ENCODE results near the gene SDHB. TPM values are rescaled to one million over a fixed set of nuclear protein-coding genes. Genes with fewer than 3 reads are reported as not detected.

SDHB gene
- total RNA-seq, 1 experiment from 2014 or later: 336 TPM

DNA sequence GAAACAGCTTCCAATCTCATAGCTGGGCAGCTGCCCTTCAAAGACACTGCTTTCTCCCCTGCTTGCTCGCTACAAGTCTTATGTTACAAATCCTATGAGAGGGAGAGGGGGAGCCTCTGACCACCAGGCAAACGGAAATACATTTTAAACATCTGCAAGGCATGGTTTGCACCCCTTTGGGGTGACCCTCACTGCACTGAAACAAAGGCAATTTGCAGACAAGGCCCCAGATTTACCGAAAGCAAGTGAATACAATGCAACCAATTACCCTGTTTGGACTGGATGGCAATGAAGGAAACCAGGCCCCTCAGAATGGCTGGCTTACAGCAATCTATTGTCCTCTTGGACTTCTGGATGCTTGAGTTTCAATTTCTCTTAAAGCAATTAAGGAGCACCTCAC, 30.3 kb downstream of the SDHB start:
- H3K4me2 ChIP-seq (ENCODE audit: low read length): no peak overlapping the region
- H3K27ac ChIP-seq (ENCODE audit: low read length): no peak overlapping the region
- H3K36me3 ChIP-seq (ENCODE audit: low read depth, low read length): peaks cover 80% of the 10 kb centered on the region
- H3K9me2 ChIP-seq (replicated peaks; ENCODE audit: low read length): no peaks in the 10 kb centered on the region
- no peak for ATAC-seq
- H3K4me3 ChIP-seq (ENCODE audit: low read length): no peak overlapping the region
- H3F3A ChIP-seq (ENCODE audit: low read length, unreplicated experiment): peaks cover 6% of the 10 kb centered on the region
- CTCF ChIA-PET: no interaction called here
- TF ChIP-seq, protein P1, sequence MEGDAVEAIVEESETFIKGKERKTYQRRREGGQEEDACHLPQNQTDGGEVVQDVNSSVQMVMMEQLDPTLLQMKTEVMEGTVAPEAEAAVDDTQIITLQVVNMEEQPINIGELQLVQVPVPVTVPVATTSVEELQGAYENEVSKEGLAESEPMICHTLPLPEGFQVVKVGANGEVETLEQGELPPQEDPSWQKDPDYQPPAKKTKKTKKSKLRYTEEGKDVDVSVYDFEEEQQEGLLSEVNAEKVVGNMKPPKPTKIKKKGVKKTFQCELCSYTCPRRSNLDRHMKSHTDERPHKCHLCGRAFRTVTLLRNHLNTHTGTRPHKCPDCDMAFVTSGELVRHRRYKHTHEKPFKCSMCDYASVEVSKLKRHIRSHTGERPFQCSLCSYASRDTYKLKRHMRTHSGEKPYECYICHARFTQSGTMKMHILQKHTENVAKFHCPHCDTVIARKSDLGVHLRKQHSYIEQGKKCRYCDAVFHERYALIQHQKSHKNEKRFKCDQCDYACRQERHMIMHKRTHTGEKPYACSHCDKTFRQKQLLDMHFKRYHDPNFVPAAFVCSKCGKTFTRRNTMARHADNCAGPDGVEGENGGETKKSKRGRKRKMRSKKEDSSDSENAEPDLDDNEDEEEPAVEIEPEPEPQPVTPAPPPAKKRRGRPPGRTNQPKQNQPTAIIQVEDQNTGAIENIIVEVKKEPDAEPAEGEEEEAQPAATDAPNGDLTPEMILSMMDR (conservative IDR thresholded peaks at IDR 0.05; ENCODE audit: low read depth, low read length): no peak
- TF ChIP-seq EZH2phosphoT487 (IDR thresholded peaks at IDR 0.05; ENCODE audit: borderline replicate concordance, low read length): no peak
- TF ChIP-seq EZH2 (IDR thresholded peaks at IDR 0.05; ENCODE audit: low read length, unreplicated experiment): no peak
- no peaks in the 10 kb centered on the region for H3K9me3 ChIP-seq (ENCODE audit: low read length)
- no peaks in the 10 kb centered on the region for H3K27me3 ChIP-seq (ENCODE audit: low read length)
- DNase-seq: no peak
- no TSS peak for BruUV-seq (replicated peaks)
- H4K20me1 ChIP-seq (ENCODE audit: low read length): no peaks in the 10 kb centered on the region
- intact Hi-C loops (cut with micrococcal nuclease): no loop called here
- no peaks in the 10 kb centered on the region for H3K4me1 ChIP-seq (ENCODE audit: insufficient read depth, low read length)
- no peak overlapping the region for H2AFZ ChIP-seq (ENCODE audit: low read length)
- POLR2A ChIA-PET (ENCODE audit: unreplicated experiment): no interaction called here
- H3K79me2 ChIP-seq (ENCODE audit: low read length): no peaks in the 10 kb centered on the region
- H3K9ac ChIP-seq (ENCODE audit: low read length): no peak overlapping the region

DNA sequence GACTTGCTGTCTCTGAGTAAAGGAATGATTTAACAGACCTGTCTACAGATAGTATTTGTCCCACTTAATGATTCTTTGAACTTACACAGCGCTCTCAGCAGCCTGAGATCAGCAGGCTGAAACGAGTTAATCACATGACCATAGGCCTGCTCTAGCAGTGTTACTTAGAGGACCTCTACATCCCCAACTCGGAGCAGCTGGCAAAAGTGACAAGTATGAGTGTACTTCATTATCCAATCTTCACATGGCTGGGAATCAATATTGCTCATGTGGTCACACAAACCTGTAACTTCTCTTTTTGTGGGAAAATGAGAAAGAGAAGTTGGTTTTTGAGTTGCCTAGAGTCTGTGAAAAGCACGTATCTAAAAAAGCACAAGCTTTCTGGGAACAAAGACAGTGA, 30.7 kb downstream of the SDHB start:
- no TSS peak for BruUV-seq (replicated peaks)
- H4K20me1 ChIP-seq (ENCODE audit: low read length): no peaks in the 10 kb centered on the region
- ChIA-PET POLR2A (ENCODE audit: unreplicated experiment) (no interaction called here), CTCF (no interaction called here)
- no peak for ATAC-seq
- H3K9me3 ChIP-seq (ENCODE audit: low read length): no peaks in the 10 kb centered on the region
- H3F3A ChIP-seq (ENCODE audit: low read length, unreplicated experiment): peaks cover 6% of the 10 kb centered on the region
- H3K27ac ChIP-seq (ENCODE audit: low read length): no peak overlapping the region
- intact Hi-C loops (cut with micrococcal nuclease): no loop called here
- no peaks in the 10 kb centered on the region for H3K27me3 ChIP-seq (ENCODE audit: low read length)
- H3K4me3 ChIP-seq (ENCODE audit: low read length): no peak overlapping the region
- no peak for DNase-seq
- no peaks in the 10 kb centered on the region for H3K79me2 ChIP-seq (ENCODE audit: low read length)
- H2AFZ ChIP-seq (ENCODE audit: low read length): no peak overlapping the region
- H3K9ac ChIP-seq (ENCODE audit: low read length): no peak overlapping the region
- TF ChIP-seq EZH2 (IDR thresholded peaks at IDR 0.05; ENCODE audit: low read length, unreplicated experiment) (no peak), EZH2phosphoT487 (IDR thresholded peaks at IDR 0.05; ENCODE audit: borderline replicate concordance, low read length) (no peak)
- TF ChIP-seq, protein P1 (conservative IDR thresholded peaks at IDR 0.05; ENCODE audit: low read depth, low read length): no peak
- no peaks in the 10 kb centered on the region for H3K9me2 ChIP-seq (replicated peaks; ENCODE audit: low read length)
- no peaks in the 10 kb centered on the region for H3K4me1 ChIP-seq (ENCODE audit: insufficient read depth, low read length)
- H3K4me2 ChIP-seq (ENCODE audit: low read length): no peak overlapping the region
- H3K36me3 ChIP-seq (ENCODE audit: low read depth, low read length): peaks cover 80% of the 10 kb centered on the region

DNA sequence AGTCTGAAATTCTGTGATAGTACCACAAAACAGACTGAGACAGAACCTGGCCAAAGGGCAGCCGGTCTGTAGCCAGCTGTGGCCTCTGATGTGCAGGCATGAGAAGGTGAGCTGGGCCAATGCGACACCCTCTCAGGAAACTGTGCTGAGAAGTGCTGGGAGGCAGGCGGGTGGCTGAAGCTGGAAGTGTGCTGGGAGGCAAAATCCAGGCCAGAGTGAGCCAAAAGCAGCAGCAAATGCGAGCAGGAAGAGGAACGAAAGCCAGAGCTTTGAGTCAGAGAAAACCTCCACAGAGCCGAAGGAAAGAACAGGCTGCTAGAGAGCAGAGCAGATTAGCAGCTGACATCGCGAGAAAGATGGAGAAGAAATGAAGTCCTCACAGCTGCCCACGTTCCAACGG, 31.9 kb downstream of the SDHB start:
- ChIA-PET POLR2A (ENCODE audit: unreplicated experiment) (no interaction called here), CTCF (no interaction called here)
- BruUV-seq (replicated peaks): no TSS peak
- H4K20me1 ChIP-seq (ENCODE audit: low read length): no peaks in the 10 kb centered on the region
- H3K79me2 ChIP-seq (ENCODE audit: low read length): no peaks in the 10 kb centered on the region
- peaks cover 70% of the 10 kb centered on the region for H3K36me3 ChIP-seq (ENCODE audit: low read depth, low read length)
- H2AFZ ChIP-seq (ENCODE audit: low read length): no peak overlapping the region
- H3K9ac ChIP-seq (ENCODE audit: low read length): no peak overlapping the region
- intact Hi-C loops (cut with micrococcal nuclease): no loop called here
- H3K4me1 ChIP-seq (ENCODE audit: insufficient read depth, low read length): no peaks in the 10 kb centered on the region
- no peak overlapping the region for H3K4me3 ChIP-seq (ENCODE audit: low read length)
- H3K9me2 ChIP-seq (replicated peaks; ENCODE audit: low read length): no peaks in the 10 kb centered on the region
- ATAC-seq: no peak
- no peak overlapping the region for H3K27ac ChIP-seq (ENCODE audit: low read length)
- no peak overlapping the region for H3K4me2 ChIP-seq (ENCODE audit: low read length)
- DNase-seq: no peak
- H3K9me3 ChIP-seq (ENCODE audit: low read length): no peaks in the 10 kb centered on the region
- H3F3A ChIP-seq (ENCODE audit: low read length, unreplicated experiment): peaks cover 6% of the 10 kb centered on the region
- H3K27me3 ChIP-seq (ENCODE audit: low read length): no peaks in the 10 kb centered on the region
- no peak for TF ChIP-seq EZH2 (IDR thresholded peaks at IDR 0.05; ENCODE audit: low read length, unreplicated experiment)
- TF ChIP-seq, protein P1 (conservative IDR thresholded peaks at IDR 0.05; ENCODE audit: low read depth, low read length): no peak
- no peak for TF ChIP-seq EZH2phosphoT487 (IDR thresholded peaks at IDR 0.05; ENCODE audit: borderline replicate concordance, low read length)
